HepG2 (cell line): ENCODE data around the gene CSNK1E. TPM values are rescaled to one million over a fixed set of nuclear protein-coding genes. Genes with fewer than 3 reads are reported as not detected.

ENCODE experiments used
- ATAC-seq: fragments of 200-7000 bp; cut with Tn5 transposase; 3 replicates; pipeline ENCODE4 v1.9.1; 2020; ENCODE audit warnings: mild to moderate bottlenecking, moderate library complexity
- BruUV-seq: library from RNA; stranded (reverse); fragments of 400-500 nt; replicated peaks from 2 replicates; lab custom pipeline; 2021; lab: Mats Ljungman, UMichigan
- CTCF ChIA-PET: fragments of 300-600 bp; formaldehyde crosslinking; extraction: SDS; loops from one replicate; lab custom pipeline; 2021; ENCODE audit warnings: low total read pairs, inconsistent platforms, low intra/inter-chr PET ratio; lab: Yijun Ruan, JAX
- POLR2A ChIA-PET: fragments of 350-600 bp; sonication (Branson Sonifier 250); formaldehyde crosslinking; loops from one replicate; lab custom pipeline; 2020; ENCODE audit warnings: antibody characterized with exemption, inconsistent platforms; lab: Yijun Ruan, JAX
- DNase-seq: peaks from one replicate; pipeline ENCODE4 v3.0.0-alpha.2; 2015; ENCODE audit warnings: low spot score
- FAIRE-seq: peaks from 3 replicates; lab custom pipeline; 2011; peaks lifted over from hg19 to GRCh38; lab: Jason Lieb, UNC
- H2AFZ ChIP-seq: one replicate; pipeline ENCODE4 v1.6.1; 2011; ENCODE audit warnings: low read length, inconsistent platforms
- H3K27ac ChIP-seq: fragments of 300-600 bp; 3 replicates; pipeline ENCODE4 v1.8.0; 2011; ENCODE audit warnings: mixed run types, mild to moderate bottlenecking, mixed read lengths, low read length, inconsistent platforms; ENCODE audit not compliant: insufficient read depth; ENCODE audit errors: extremely low read length
- H3K27me3 ChIP-seq, 2 experiments: fragments of 200-600 bp in 1 of 2; 2 replicates in 1 of 2; 3 replicates in 1 of 2; pipeline versions ENCODE4 v1.6.0 to v1.8.0; 2011; ENCODE audit warnings: low read length in 2 of 2, mild to moderate bottlenecking in 2 of 2, moderate library complexity in 2 of 2, inconsistent platforms in 1 of 2; ENCODE audit not compliant: insufficient read depth in 2 of 2, control insufficient read depth in 1 of 2
- H3K36me3 ChIP-seq, 2 experiments: fragments of 200-600 bp in 1 of 2; replicated peaks in 1 of 2; 2 replicates in 1 of 2; 3 replicates in 1 of 2; pipeline versions ENCODE4 v1.5.1 to v1.8.0; 2011; ENCODE audit warnings: low read length in 2 of 2, inconsistent platforms in 1 of 2; ENCODE audit not compliant: insufficient read depth in 2 of 2, control insufficient read depth in 1 of 2
- H3K4me1 ChIP-seq: 2 replicates; pipeline ENCODE4 v1.5.1; 2012; ENCODE audit warnings: low read length, inconsistent platforms; ENCODE audit not compliant: insufficient read depth
- H3K4me2 ChIP-seq: 2 replicates; pipeline ENCODE4 v1.6.0; 2011; ENCODE audit warnings: low read depth, low read length, inconsistent platforms
- H3K4me3 ChIP-seq, 3 experiments: fragments of 200-600 bp in 1 of 3; sonication (generic), shearing (Covaris generic) in 1 of 3; replicated peaks in 1 of 3; 2 replicates each; pipeline ENCODE4 v1.5.1; 2011 to 2016; ENCODE audit warnings: low read length in 3 of 3, inconsistent platforms in 2 of 3, low read depth in 2 of 3, mild to moderate bottlenecking in 2 of 3, control low read depth in 1 of 3, mixed read lengths in 1 of 3; ENCODE audit not compliant: insufficient read depth in 1 of 3
- H3K79me2 ChIP-seq: one replicate; pipeline ENCODE4 v1.6.1; 2011; ENCODE audit warnings: low read length, inconsistent platforms; ENCODE audit not compliant: insufficient read depth
- H3K9ac ChIP-seq: 2 replicates; pipeline ENCODE4 v1.6.0; 2011; ENCODE audit warnings: mild to moderate bottlenecking, low read depth, low read length, inconsistent platforms; ENCODE audit not compliant: insufficient read depth
- H3K9me3 ChIP-seq: 2 replicates; pipeline ENCODE4 v1.5.1; 2012; ENCODE audit warnings: mild to moderate bottlenecking, low read length
- H4K20me1 ChIP-seq: 2 replicates; pipeline ENCODE4 v1.6.0; 2011; ENCODE audit warnings: inconsistent platforms, mild to moderate bottlenecking, low read length, moderate library complexity; ENCODE audit not compliant: insufficient read depth
- KDM2A ChIP-seq: sonication (generic); formaldehyde crosslinking; IDR thresholded peaks from 2 replicates; pipeline ENCODE4 v1.4.0; 2020; ENCODE audit warnings: low read depth, missing genetic modification reagents, borderline replicate concordance
- MXI1 ChIP-seq: IDR thresholded peaks from 3 replicates; pipeline ENCODE4 v1.6.1; 2012; ENCODE audit warnings: low read depth, low read length, inconsistent platforms, borderline replicate concordance
- NCOA1 ChIP-seq: sonication (generic); formaldehyde crosslinking; IDR thresholded peaks from 2 replicates; pipeline ENCODE4 v1.9.0; 2021; ENCODE audit warnings: missing genetic modification reagents
- NFIC ChIP-seq: IDR thresholded peaks from 2 replicates; pipeline ENCODE4 v1.6.1; 2012; ENCODE audit warnings: mild to moderate bottlenecking, low read length, inconsistent platforms
- WGBS: methylation state at CpG from one replicate; pipeline ENCODE4 v1.1.6; 2017; ENCODE audit warnings: low lambda C conversion rate; 5-methylcytosine and 5-hydroxymethylcytosine counted together
- in situ Hi-C: cut with HindIII; loops from 2 replicates; pipeline ENCODE4 v1.10.0; 2017; ENCODE audit warnings: low pct_unique_long_range_greater_than_20kb; ENCODE audit not compliant: extremely low pct_ligation_motif_present
- intact Hi-C: fragments of 100-400 bp; cut with micrococcal nuclease; formaldehyde crosslinking; loops from one replicate; pipeline ENCODE4 v1.10.0; 2022; ENCODE audit not compliant: unreplicated experiment
- polyA plus RNA-seq, 8 experiments: library from polyadenylated mRNA; depleted of rRNA in 3 of 8; stranded (reverse) in 7 of 8; unstranded in 1 of 8; fragments of >200 nt; fragmentation: Illumina TruSeq in 4 of 8; extraction: Trizol in 4 of 8; gene quantifications; 2 replicates each; pipeline versions ENCODE4 v1.2.1 to v1.2.3, GENCODE V29; 2011 to 2016; ENCODE audit warnings: low read depth in 4 of 8, missing spikeins in 1 of 8, mixed read lengths in 1 of 8; ENCODE audit not compliant: insufficient read depth in 1 of 8
- total RNA-seq, 5 experiments: library from RNA; depleted of rRNA; stranded (reverse); fragments of >200 nt; fragmentation: Illumina TruSeq; extraction: Trizol; gene quantifications; 2 replicates each; pipeline ENCODE4 v1.2.3, GENCODE V29; 2016; ENCODE audit warnings: low read depth in 1 of 5
- TF ChIP-seq, protein P1 (sequence below): sonication (generic); formaldehyde crosslinking; IDR thresholded peaks from 2 replicates; pipeline ENCODE4 v1.4.0; 2020; ENCODE audit warnings: missing genetic modification reagents, borderline replicate concordance

CSNK1E gene
- total and polyA plus RNA-seq, 2 of the 13 experiments (the other 11 are each of a cell fraction or from before 2014, with no cell fraction given) = 34.7 to 129 TPM

DNA sequence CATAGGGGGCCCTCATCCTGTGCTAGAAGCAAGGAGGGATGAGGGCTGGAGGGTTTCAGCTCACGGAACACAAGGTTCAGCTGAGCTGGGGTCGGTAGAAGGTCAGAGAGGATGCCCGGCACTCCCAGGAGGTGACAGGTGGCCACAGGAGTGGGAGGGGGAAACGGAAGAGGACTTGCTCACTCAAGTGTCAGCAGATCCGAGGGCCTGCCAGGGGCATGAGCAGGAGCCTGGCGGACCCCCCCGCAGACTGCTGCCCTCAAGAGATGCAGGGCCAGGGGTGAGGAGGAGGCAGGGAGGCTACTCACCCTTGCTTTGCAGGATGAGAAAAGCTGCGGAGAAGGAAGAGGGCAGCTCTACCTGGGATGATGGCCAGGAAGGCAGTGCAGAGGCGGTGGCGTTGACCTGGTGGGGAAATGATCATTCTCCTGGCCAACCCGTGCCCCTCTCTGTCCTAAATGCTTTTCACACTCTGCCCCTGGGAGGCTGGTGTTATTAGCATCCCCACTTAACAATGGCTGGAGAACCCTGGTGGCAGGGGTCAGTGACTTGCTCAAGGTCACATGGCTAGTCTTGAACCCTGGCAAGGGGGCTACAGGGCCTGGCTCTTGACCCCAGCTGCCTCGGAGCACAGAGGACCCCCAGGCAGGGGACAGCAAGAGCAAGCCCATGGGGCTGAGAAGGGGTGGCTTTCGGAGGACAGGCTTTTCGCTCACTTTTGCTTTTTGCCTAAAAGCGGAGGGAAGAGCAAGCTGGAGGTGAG is 30.1 kb upstream of the CSNK1E start:
- Histone ChIP-seq H3K9ac (no peak overlapping the region), H4K20me1 (no peaks in the 10 kb centered on the region; the same call in 1 of the 2 replicates), H3K79me2 (no peaks in the 10 kb centered on the region), H3K4me3 (no peak overlapping the region), H3K9me3 (no peaks in the 10 kb centered on the region), H3K36me3 (no peaks in the 10 kb centered on the region), H3K4me1 (peaks cover 67% of the 10 kb centered on the region), H3K27me3 (peaks cover 2 to 11% of the 10 kb centered on the region in 2 experiments; a peak in 3 of 5 replicates), H3K27ac (no peak overlapping the region), H2AFZ (no peak overlapping the region), H3K4me2 (no peak overlapping the region)
- BruUV-seq = no TSS peak
- intact Hi-C loops (no loop called here), in situ Hi-C loops (no loop called here)
- DNase-seq (no peak), ATAC-seq (no peak), FAIRE-seq (no peak)
- TF ChIP-seq NCOA1 (CRISPR knock-in tag) (no peak), MXI1 (no peak), NFIC (no peak), KDM2A (CRISPR knock-in tag) (0 out of 2 replicates have a peak, but pooled peaks have one; percentile 11)
- TF ChIP-seq, protein P1, sequence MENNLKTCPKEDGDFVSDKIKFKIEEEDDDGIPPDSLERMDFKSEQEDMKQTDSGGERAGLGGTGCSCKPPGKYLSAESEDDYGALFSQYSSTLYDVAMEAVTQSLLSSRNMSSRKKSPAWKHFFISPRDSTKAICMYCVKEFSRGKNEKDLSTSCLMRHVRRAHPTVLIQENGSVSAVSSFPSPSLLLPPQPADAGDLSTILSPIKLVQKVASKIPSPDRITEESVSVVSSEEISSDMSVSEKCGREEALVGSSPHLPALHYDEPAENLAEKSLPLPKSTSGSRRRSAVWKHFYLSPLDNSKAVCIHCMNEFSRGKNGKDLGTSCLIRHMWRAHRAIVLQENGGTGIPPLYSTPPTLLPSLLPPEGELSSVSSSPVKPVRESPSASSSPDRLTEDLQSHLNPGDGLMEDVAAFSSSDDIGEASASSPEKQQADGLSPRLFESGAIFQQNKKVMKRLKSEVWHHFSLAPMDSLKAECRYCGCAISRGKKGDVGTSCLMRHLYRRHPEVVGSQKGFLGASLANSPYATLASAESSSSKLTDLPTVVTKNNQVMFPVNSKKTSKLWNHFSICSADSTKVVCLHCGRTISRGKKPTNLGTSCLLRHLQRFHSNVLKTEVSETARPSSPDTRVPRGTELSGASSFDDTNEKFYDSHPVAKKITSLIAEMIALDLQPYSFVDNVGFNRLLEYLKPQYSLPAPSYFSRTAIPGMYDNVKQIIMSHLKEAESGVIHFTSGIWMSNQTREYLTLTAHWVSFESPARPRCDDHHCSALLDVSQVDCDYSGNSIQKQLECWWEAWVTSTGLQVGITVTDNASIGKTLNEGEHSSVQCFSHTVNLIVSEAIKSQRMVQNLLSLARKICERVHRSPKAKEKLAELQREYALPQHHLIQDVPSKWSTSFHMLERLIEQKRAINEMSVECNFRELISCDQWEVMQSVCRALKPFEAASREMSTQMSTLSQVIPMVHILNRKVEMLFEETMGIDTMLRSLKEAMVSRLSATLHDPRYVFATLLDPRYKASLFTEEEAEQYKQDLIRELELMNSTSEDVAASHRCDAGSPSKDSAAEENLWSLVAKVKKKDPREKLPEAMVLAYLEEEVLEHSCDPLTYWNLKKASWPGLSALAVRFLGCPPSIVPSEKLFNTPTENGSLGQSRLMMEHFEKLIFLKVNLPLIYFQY = no peak
- CTCF ChIA-PET = no interaction called here
- 24% methylated on average over 12 of the region's 15 CpGs for WGBS
- POLR2A ChIA-PET = no interaction called here
